HepG2 (cell line): Measurements from ENCODE around the gene OR51G1. TPM values are rescaled to one million over a fixed set of nuclear protein-coding genes. Genes with fewer than 3 reads are reported as not detected.

Experiments used
- ATAC-seq: fragments of 200-7000 bp; cut with Tn5 transposase; 3 replicates; pipeline ENCODE4 v1.9.1; 2020; ENCODE audit warnings: mild to moderate bottlenecking, moderate library complexity
- BruUV-seq: library from RNA; stranded (reverse); fragments of 400-500 nt; replicated peaks from 2 replicates; lab custom pipeline; 2021; lab: Mats Ljungman, UMichigan
- CTCF ChIA-PET: fragments of 300-600 bp; formaldehyde crosslinking; extraction: SDS; loops from one replicate; lab custom pipeline; 2021; ENCODE audit warnings: low total read pairs, inconsistent platforms, low intra/inter-chr PET ratio; lab: Yijun Ruan, JAX
- POLR2A ChIA-PET: fragments of 350-600 bp; sonication (Branson Sonifier 250); formaldehyde crosslinking; loops from one replicate; lab custom pipeline; 2020; ENCODE audit warnings: antibody characterized with exemption, inconsistent platforms; lab: Yijun Ruan, JAX
- DNase-seq: peaks from one replicate; pipeline ENCODE4 v3.0.0-alpha.2; 2015; ENCODE audit warnings: low spot score
- FAIRE-seq: peaks from 3 replicates; lab custom pipeline; 2011; peaks lifted over from hg19 to GRCh38; lab: Jason Lieb, UNC
- H2AFZ ChIP-seq: one replicate; pipeline ENCODE4 v1.6.1; 2011; ENCODE audit warnings: low read length, inconsistent platforms
- H3K27ac ChIP-seq: fragments of 300-600 bp; 3 replicates; pipeline ENCODE4 v1.8.0; 2011; ENCODE audit warnings: mixed run types, mild to moderate bottlenecking, mixed read lengths, low read length, inconsistent platforms; ENCODE audit not compliant: insufficient read depth; ENCODE audit errors: extremely low read length
- H3K27me3 ChIP-seq, 2 experiments: fragments of 200-600 bp in 1 of 2; 2 replicates in 1 of 2; 3 replicates in 1 of 2; pipeline versions ENCODE4 v1.6.0 to v1.8.0; 2011; ENCODE audit warnings: low read length in 2 of 2, mild to moderate bottlenecking in 2 of 2, moderate library complexity in 2 of 2, inconsistent platforms in 1 of 2; ENCODE audit not compliant: insufficient read depth in 2 of 2, control insufficient read depth in 1 of 2
- H3K36me3 ChIP-seq, 2 experiments: fragments of 200-600 bp in 1 of 2; replicated peaks in 1 of 2; 2 replicates in 1 of 2; 3 replicates in 1 of 2; pipeline versions ENCODE4 v1.5.1 to v1.8.0; 2011; ENCODE audit warnings: low read length in 2 of 2, inconsistent platforms in 1 of 2; ENCODE audit not compliant: insufficient read depth in 2 of 2, control insufficient read depth in 1 of 2
- H3K4me1 ChIP-seq: 2 replicates; pipeline ENCODE4 v1.5.1; 2012; ENCODE audit warnings: low read length, inconsistent platforms; ENCODE audit not compliant: insufficient read depth
- H3K4me2 ChIP-seq: 2 replicates; pipeline ENCODE4 v1.6.0; 2011; ENCODE audit warnings: low read depth, low read length, inconsistent platforms
- H3K4me3 ChIP-seq, 3 experiments: fragments of 200-600 bp in 1 of 3; sonication (generic), shearing (Covaris generic) in 1 of 3; replicated peaks in 1 of 3; 2 replicates each; pipeline ENCODE4 v1.5.1; 2011 to 2016; ENCODE audit warnings: low read length in 3 of 3, inconsistent platforms in 2 of 3, low read depth in 2 of 3, mild to moderate bottlenecking in 2 of 3, control low read depth in 1 of 3, mixed read lengths in 1 of 3; ENCODE audit not compliant: insufficient read depth in 1 of 3
- H3K79me2 ChIP-seq: one replicate; pipeline ENCODE4 v1.6.1; 2011; ENCODE audit warnings: low read length, inconsistent platforms; ENCODE audit not compliant: insufficient read depth
- H3K9ac ChIP-seq: 2 replicates; pipeline ENCODE4 v1.6.0; 2011; ENCODE audit warnings: mild to moderate bottlenecking, low read depth, low read length, inconsistent platforms; ENCODE audit not compliant: insufficient read depth
- H3K9me3 ChIP-seq: 2 replicates; pipeline ENCODE4 v1.5.1; 2012; ENCODE audit warnings: mild to moderate bottlenecking, low read length
- H4K20me1 ChIP-seq: 2 replicates; pipeline ENCODE4 v1.6.0; 2011; ENCODE audit warnings: inconsistent platforms, mild to moderate bottlenecking, low read length, moderate library complexity; ENCODE audit not compliant: insufficient read depth
- FOXK2 ChIP-seq: fragments of 450-650 bp; IDR thresholded peaks from 2 replicates; pipeline ENCODE4 v1.6.1; 2016
- FOXP4 ChIP-seq: sonication (generic); formaldehyde crosslinking; IDR thresholded peaks from 2 replicates; pipeline ENCODE4 v1.4.0; 2020; ENCODE audit warnings: missing genetic modification reagents
- HBP1 ChIP-seq: IDR thresholded peaks from 2 replicates; pipeline ENCODE4 v1.6.1; 2016; ENCODE audit warnings: low read depth, control low read depth
- HNF1B ChIP-seq: sonication (generic); formaldehyde crosslinking; IDR thresholded peaks from 2 replicates; pipeline ENCODE4 v1.5.1; 2020; ENCODE audit warnings: mild to moderate bottlenecking, moderate library complexity, missing genetic modification reagents
- JDP2 ChIP-seq: sonication (generic); formaldehyde crosslinking; IDR thresholded peaks from 2 replicates; pipeline ENCODE4 v1.8.1; 2022; ENCODE audit warnings: missing genetic modification reagents, borderline replicate concordance
- KLF11 ChIP-seq: IDR thresholded peaks from 2 replicates; pipeline ENCODE4 v1.6.1; 2016; ENCODE audit warnings: missing compliant biosample characterization
- LCORL ChIP-seq, 2 experiments: fragments of 450-650 bp in 1 of 2; sonication (generic) in 1 of 2; formaldehyde crosslinking in 1 of 2; IDR thresholded peaks; 2 replicates each; pipeline versions ENCODE4 v1.5.0 to v1.6.1; 2017 to 2020; ENCODE audit warnings: antibody characterized with exemption in 1 of 2, missing genetic modification reagents in 1 of 2
- WGBS: methylation state at CpG from one replicate; pipeline ENCODE4 v1.1.6; 2017; ENCODE audit warnings: low lambda C conversion rate; 5-methylcytosine and 5-hydroxymethylcytosine counted together
- in situ Hi-C: cut with HindIII; loops from 2 replicates; pipeline ENCODE4 v1.10.0; 2017; ENCODE audit warnings: low pct_unique_long_range_greater_than_20kb; ENCODE audit not compliant: extremely low pct_ligation_motif_present
- intact Hi-C: fragments of 100-400 bp; cut with micrococcal nuclease; formaldehyde crosslinking; loops from one replicate; pipeline ENCODE4 v1.10.0; 2022; ENCODE audit not compliant: unreplicated experiment
- polyA plus RNA-seq, 8 experiments: library from polyadenylated mRNA; depleted of rRNA in 3 of 8; stranded (reverse) in 7 of 8; unstranded in 1 of 8; fragments of >200 nt; fragmentation: Illumina TruSeq in 4 of 8; extraction: Trizol in 4 of 8; gene quantifications; 2 replicates each; pipeline versions ENCODE4 v1.2.1 to v1.2.3, GENCODE V29; 2011 to 2016; ENCODE audit warnings: low read depth in 4 of 8, missing spikeins in 1 of 8, mixed read lengths in 1 of 8; ENCODE audit not compliant: insufficient read depth in 1 of 8
- total RNA-seq, 5 experiments: library from RNA; depleted of rRNA; stranded (reverse); fragments of >200 nt; fragmentation: Illumina TruSeq; extraction: Trizol; gene quantifications; 2 replicates each; pipeline ENCODE4 v1.2.3, GENCODE V29; 2016; ENCODE audit warnings: low read depth in 1 of 5

Gene OR51G1
- total and polyA plus RNA-seq, 2 of the 13 experiments (the other 11 are each of a cell fraction or from before 2014, with no cell fraction given) = not detected

GRCh38 chr11:4891996-4892640 is 32.0 kb downstream of the OR51G1 start:
- Histone ChIP-seq H3K79me2 (no peaks in the 10 kb centered on the region), H3K4me1 (no peaks in the 10 kb centered on the region), H2AFZ (no peak overlapping the region), H3K4me2 (no peak overlapping the region), H3K36me3 (no peaks in the 10 kb centered on the region)
- no peak for ATAC-seq
- CTCF ChIA-PET = no interaction called here
- TF ChIP-seq LCORL (IDR thresholded peaks at IDR 0.05) (no peak), LCORL (CRISPR knock-in tag; IDR thresholded peaks at IDR 0.05) (no peak), JDP2 (CRISPR knock-in tag) (no peak), FOXK2 (no peak), HBP1 (CRISPR knock-in tag) (no peak), KLF11 (CRISPR knock-in tag) (no peak), FOXP4 (CRISPR knock-in tag) (no peak), HNF1B (CRISPR knock-in tag) (no peak)
- TF ChIP-seq, all 625 proteins: peak for 0
- FAIRE-seq (no peak), DNase-seq (no peak)
- Histone ChIP-seq H3K27ac (no peak overlapping the region), H4K20me1 (no peaks in the 10 kb centered on the region), H3K9me3 (no peaks in the 10 kb centered on the region), H3K27me3 (0 out of 5 replicates have a peak, but pooled peaks cover 0 to 2% of the 10 kb centered on the region in 2 experiments), H3K4me3 (no peak overlapping the region), H3K9ac (no peak overlapping the region)
- intact Hi-C loops = no loop called here
- in situ Hi-C loops = no loop called here
- no TSS peak for BruUV-seq
- POLR2A ChIA-PET = no interaction called here
- WGBS = 0% methylated on average over 1 of the region's 1 CpG
